HG03354 (cell line): ENCODE measurements around the gene EXOC4.

Source experiments
- ATAC-seq: cut with Tn5 transposase; IDR thresholded peaks from one replicate; pipeline ENCODE4 v1.9.1; 2021; ENCODE audit warnings: mild to moderate bottlenecking; ENCODE audit not compliant: unreplicated experiment, poor library complexity, severe bottlenecking

Gene EXOC4

GRCh38 chr7:133709036-133709880 lies 456.4 kb downstream of the EXOC4 start:
- ATAC-seq, result no peak

GRCh38 chr7:133712544-133712943 lies 459.7 kb downstream of the EXOC4 start:
- no peak for ATAC-seq

GRCh38 chr7:133714654-133715053 lies 461.8 kb downstream of the EXOC4 start:
- no peak for ATAC-seq

GRCh38 chr7:133718131-133718530 lies 465.3 kb downstream of the EXOC4 start:
- ATAC-seq, result no peak

GRCh38 chr7:133723044-133723443 lies 470.2 kb downstream of the EXOC4 start:
- ATAC-seq, result no peak

- ATAC-seq, result no peak
Measured at GRCh38 chr7:133724148-133724547, 471.3 kb downstream of the EXOC4 start.

GRCh38 chr7:133724694-133725093 lies 471.8 kb downstream of the EXOC4 start:
- ATAC-seq, result no peak

- no peak for ATAC-seq
Measured at GRCh38 chr7:133727476-133728214, 474.8 kb downstream of the EXOC4 start.

GRCh38 chr7:133730360-133730759 lies 477.5 kb downstream of the EXOC4 start:
- no peak for ATAC-seq

GRCh38 chr7:133733401-133733800 lies 480.5 kb downstream of the EXOC4 start:
- no peak for ATAC-seq

- no peak for ATAC-seq
Measured at GRCh38 chr7:133735222-133735621, 482.3 kb downstream of the EXOC4 start.

GRCh38 chr7:133739817-133740216 lies 486.9 kb downstream of the EXOC4 start:
- ATAC-seq, result no peak

GRCh38 chr7:133741078-133741477 lies 488.2 kb downstream of the EXOC4 start:
- no peak for ATAC-seq

- ATAC-seq, result no peak
Measured at GRCh38 chr7:133741703-133742102, 488.8 kb downstream of the EXOC4 start.

- no peak for ATAC-seq
Measured at GRCh38 chr7:133742709-133743538, 490.0 kb downstream of the EXOC4 start.

GRCh38 chr7:133744451-133744850 lies 491.6 kb downstream of the EXOC4 start:
- no peak for ATAC-seq

GRCh38 chr7:133746305-133746704 lies 493.4 kb downstream of the EXOC4 start:
- no peak for ATAC-seq

GRCh38 chr7:133746847-133747246 lies 494.0 kb downstream of the EXOC4 start:
- ATAC-seq, result no peak

GRCh38 chr7:133748443-133749407 lies 495.8 kb downstream of the EXOC4 start:
- no peak for ATAC-seq
